K562 (cell line): ENCODE data around the gene CCDC88A. TPM values are rescaled to one million over a fixed set of nuclear protein-coding genes. Genes with fewer than 3 reads are reported as not detected.

Experiments used
- ARNT ChIP-seq, 2 experiments: fragments of 450-650 bp; IDR thresholded peaks; 2 replicates each; pipeline ENCODE4 v1.6.1; 2016; ENCODE audit warnings: mild to moderate bottlenecking in 1 of 2
- CEBPZ ChIP-seq: fragments of 150-350 bp; IDR thresholded peaks from 2 replicates; pipeline ENCODE4 v1.6.1; 2014; ENCODE audit warnings: low read depth, mild to moderate bottlenecking, low read length, borderline replicate concordance
- CREB3 ChIP-seq: fragments of 450-650 bp; conservative IDR thresholded peaks from 2 replicates; pipeline ENCODE4 v1.6.1; 2016; ENCODE audit warnings: missing genetic modification characterization, low read depth, mild to moderate bottlenecking, missing compliant biosample characterization, moderate library complexity
- ID3 ChIP-seq, 2 experiments: fragments of 250-450 bp in 1 of 2; fragments of 450-650 bp in 1 of 2; sonication (Bioruptor Pico) in 1 of 2; IDR thresholded peaks; 2 replicates each; pipeline versions ENCODE4 v1.6.1 to v1.8.0; 2016 to 2021; ENCODE audit warnings: mild to moderate bottlenecking in 2 of 2, moderate library complexity in 2 of 2, missing compliant biosample characterization in 1 of 2, missing genetic modification characterization in 1 of 2
- MAZ ChIP-seq, 2 experiments: fragments of 450-650 bp in 1 of 2; sonication (generic) in 1 of 2; formaldehyde crosslinking; IDR thresholded peaks in 1 of 2; conservative IDR thresholded peaks in 1 of 2; 2 replicates each; pipeline versions ENCODE4 v1.4.0 to v1.5.0; 2020; ENCODE audit warnings: mild to moderate bottlenecking in 1 of 2, missing genetic modification reagents in 1 of 2
- RREB1 ChIP-seq: fragments of 250-450 bp; sonication (Bioruptor Pico); IDR thresholded peaks from 2 replicates; pipeline ENCODE4 v1.4.0; 2020
- TRIM28 ChIP-seq: fragments of 450-650 bp; IDR thresholded peaks from 2 replicates; pipeline ENCODE4 v1.6.1; 2017
- XRCC5 ChIP-seq: fragments of 200-400 bp; formaldehyde crosslinking; IDR thresholded peaks from 2 replicates; pipeline ENCODE4 v1.6.1; 2017; ENCODE audit warnings: low read depth, mild to moderate bottlenecking, low read length
- ZBTB5 ChIP-seq: fragments of 450-650 bp; IDR thresholded peaks from 2 replicates; pipeline ENCODE4 v1.6.1; 2017; ENCODE audit warnings: antibody characterized with exemption
- polyA plus RNA-seq, 8 experiments: library from polyadenylated mRNA; depleted of rRNA in 4 of 8; stranded (reverse) in 5 of 8; unstranded in 3 of 8; fragments of >200 nt; fragmentation: Nextera tagmentation in 2 of 8; fragmentation: Illumina TruSeq in 1 of 8; extraction: Ambion mirVana in 2 of 8; extraction: Trizol in 1 of 8; gene quantifications; 2 replicates each; pipeline versions ENCODE4 v1.2.1 to v1.2.3, GENCODE V29; 2011 to 2014; ENCODE audit warnings: inconsistent platforms in 1 of 8, missing spikeins in 1 of 8
- total RNA-seq, 7 experiments: library from RNA; depleted of rRNA in 6 of 7; stranded (reverse); fragments of >200 nt in 6 of 7; fragmentation: Illumina TruSeq in 2 of 7; extraction: Trizol in 2 of 7; gene quantifications; 2 replicates each; pipeline versions ENCODE4 v1.2.1 to v1.2.3, GENCODE V29; 2011 to 2021; ENCODE audit warnings: low replicate concordance in 1 of 7

Gene CCDC88A
- total and polyA plus RNA-seq, 9 of the 15 experiments (the other 6 are each of a cell fraction or from before 2014, with no cell fraction given) = 29.3 to 102 (median 55.6) TPM

GRCh38 chr2:55419679-55420438 is at the start of gene CCDC88A (continued):
- TF ChIP-seq TRIM28 (peak; percentile 74; the same call in 1 of the 2 replicates), ZBTB5 (no peak), XRCC5 (peak; percentile 93), CREB3 (tag) (peak; percentile 85), ID3 (CRISPR knock-in tag; IDR thresholded peaks at IDR 0.05) (no peak), ID3 (tag; IDR thresholded peaks at IDR 0.05) (peak; percentile 93), CEBPZ (no peak), ARNT (IDR thresholded peaks at IDR 0.05) (no peak; a peak in 1 of 4 replicates), MAZ (CRISPR knock-in tag; conservative IDR thresholded peaks at IDR 0.05 in 1 of 2, IDR thresholded peaks at IDR 0.05 in 1 of 2) (peak; percentile 99), RREB1 (CRISPR knock-in tag) (no peak)
